ENCODE results near the gene CASQ1.

CASQ1 gene

DNA sequence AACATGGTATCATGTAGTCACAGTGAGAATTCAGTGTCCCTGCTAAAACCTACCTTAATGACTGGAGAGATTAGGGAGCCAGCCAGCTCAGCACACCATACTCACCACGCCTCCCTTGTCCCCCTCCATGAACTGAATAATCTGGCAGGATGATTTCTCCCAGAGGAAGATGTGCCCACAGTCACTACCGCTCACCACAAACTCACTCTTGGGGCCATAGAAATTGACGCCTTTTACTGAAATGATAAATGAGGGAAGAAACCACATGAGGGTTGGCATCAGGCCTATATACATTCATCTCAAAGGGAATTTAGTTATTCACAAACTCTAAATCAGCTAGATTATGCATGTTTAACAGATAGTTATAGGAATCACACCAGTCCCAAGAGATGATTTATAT is 32.2 kb downstream of the CASQ1 start:
- no peak overlapping the region for H3K4me3 ChIP-seq (ENCODE audit: low read depth, low read length)
- TF ChIP-seq, protein P1, sequence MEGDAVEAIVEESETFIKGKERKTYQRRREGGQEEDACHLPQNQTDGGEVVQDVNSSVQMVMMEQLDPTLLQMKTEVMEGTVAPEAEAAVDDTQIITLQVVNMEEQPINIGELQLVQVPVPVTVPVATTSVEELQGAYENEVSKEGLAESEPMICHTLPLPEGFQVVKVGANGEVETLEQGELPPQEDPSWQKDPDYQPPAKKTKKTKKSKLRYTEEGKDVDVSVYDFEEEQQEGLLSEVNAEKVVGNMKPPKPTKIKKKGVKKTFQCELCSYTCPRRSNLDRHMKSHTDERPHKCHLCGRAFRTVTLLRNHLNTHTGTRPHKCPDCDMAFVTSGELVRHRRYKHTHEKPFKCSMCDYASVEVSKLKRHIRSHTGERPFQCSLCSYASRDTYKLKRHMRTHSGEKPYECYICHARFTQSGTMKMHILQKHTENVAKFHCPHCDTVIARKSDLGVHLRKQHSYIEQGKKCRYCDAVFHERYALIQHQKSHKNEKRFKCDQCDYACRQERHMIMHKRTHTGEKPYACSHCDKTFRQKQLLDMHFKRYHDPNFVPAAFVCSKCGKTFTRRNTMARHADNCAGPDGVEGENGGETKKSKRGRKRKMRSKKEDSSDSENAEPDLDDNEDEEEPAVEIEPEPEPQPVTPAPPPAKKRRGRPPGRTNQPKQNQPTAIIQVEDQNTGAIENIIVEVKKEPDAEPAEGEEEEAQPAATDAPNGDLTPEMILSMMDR (IDR thresholded peaks at IDR 0.05; ENCODE audit: borderline replicate concordance, insufficient read depth, low read depth, low read length) = no peak

DNA sequence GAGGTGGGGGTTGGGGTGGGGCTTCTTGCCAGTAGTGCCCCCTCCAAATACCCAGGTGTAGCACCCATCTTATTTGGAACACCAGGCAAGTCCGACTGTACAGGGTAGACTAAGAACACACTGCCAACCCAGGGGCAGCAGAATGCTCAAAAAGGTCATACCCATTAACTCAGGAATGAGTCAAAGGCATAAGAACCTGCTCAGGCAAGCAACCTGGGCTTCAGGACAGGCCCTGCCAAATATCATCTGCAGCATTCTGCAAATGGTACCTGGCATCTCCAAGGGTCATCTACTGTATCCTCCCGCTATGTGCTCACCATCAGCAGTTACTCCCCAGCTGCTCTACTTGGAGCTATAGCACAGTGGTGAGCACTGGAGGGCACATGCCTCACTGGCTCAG is 34.2 kb downstream of the CASQ1 start:
- TF ChIP-seq, protein P1 (IDR thresholded peaks at IDR 0.05; ENCODE audit: borderline replicate concordance, insufficient read depth, low read depth, low read length) = no peak
- H3K4me3 ChIP-seq (ENCODE audit: low read depth, low read length) = no peak overlapping the region

DNA sequence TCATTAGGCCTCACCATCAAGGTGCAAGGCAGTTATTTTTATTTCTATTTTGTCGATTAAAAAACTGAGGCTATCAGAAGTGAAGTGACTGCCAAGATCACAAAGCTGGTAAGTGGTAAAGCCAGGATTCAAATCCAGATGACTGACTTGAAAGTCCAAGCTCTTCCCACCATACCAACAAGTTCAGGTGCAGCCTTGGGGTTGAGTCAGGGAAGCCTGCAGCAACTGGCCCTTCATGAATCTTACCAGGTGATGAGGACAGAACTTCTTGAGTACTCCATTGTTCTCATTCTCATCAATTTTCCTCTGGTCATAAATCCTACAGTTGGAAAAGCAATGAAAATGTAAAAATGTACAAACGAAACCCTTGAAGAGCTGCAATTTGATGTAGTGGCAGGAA is 35.0 kb downstream of the CASQ1 start:
- H3K4me3 ChIP-seq (ENCODE audit: low read depth, low read length) = no peak overlapping the region
- TF ChIP-seq, protein P1 (IDR thresholded peaks at IDR 0.05; ENCODE audit: borderline replicate concordance, insufficient read depth, low read depth, low read length) = no peak

DNA sequence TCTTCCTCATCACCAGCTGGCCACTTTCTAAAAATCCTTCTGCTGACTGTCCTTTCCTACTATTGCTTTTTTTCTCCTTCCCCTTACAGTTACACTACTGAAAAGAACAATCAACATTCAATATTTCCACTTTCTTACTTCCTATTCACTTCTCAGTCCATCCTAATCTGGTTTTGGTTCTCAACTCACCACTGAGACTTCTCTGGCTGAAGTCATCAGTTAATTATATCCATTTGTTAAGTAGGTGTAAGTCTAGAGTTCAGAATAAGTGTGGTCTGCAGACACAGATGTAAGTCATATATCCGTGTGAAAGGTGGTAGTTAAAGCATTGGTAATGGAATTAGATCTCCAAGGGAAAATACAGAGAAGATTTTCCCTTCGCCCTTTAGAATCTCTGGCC is 36.2 kb downstream of the CASQ1 start:
- TF ChIP-seq, protein P1 (IDR thresholded peaks at IDR 0.05; ENCODE audit: borderline replicate concordance, insufficient read depth, low read depth, low read length) = no peak
- H3K4me3 ChIP-seq (ENCODE audit: low read depth, low read length) = no peak overlapping the region

DNA sequence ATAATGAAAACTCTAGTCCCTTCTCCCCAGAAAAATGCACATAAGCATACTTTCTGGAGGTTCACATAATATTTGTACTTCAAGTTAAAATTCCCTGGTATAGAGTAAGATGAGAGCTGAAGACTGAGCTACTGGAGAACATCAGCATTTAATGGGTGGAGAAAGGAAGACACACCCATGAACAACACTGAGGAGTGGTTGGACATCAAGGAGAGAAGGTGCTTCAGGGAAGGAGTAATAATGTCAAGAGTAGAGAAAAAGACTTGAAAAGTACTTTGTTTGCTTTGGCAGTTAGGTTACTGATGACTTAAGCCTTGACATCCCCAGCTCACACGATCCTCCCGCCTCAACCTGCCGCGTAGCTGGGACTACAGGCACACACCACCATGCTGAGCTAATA is 36.7 kb downstream of the CASQ1 start:
- TF ChIP-seq, protein P1 (IDR thresholded peaks at IDR 0.05; ENCODE audit: borderline replicate concordance, insufficient read depth, low read depth, low read length) = no peak

DNA sequence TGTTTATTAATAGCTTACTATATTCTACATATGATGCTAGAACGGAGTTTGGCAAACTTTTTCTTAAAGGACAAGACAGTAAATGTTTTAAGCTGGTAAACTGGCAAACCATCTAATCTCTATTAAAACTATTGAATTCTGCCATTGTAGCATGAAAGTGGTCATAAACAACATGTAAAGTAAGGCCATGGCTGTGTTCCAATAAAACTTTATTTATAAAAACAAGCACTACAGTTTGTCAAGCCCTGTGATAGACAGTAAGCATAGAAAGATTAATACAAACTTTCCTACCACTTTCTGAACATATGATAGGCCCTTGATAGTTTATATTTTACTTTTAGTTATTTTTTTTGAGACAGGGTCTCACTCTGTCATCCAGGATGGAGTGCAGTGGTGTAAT is 37.2 kb downstream of the CASQ1 start:
- TF ChIP-seq, protein P1 (IDR thresholded peaks at IDR 0.05; ENCODE audit: borderline replicate concordance, insufficient read depth, low read depth, low read length) = no peak
- no peak overlapping the region for H3K4me3 ChIP-seq (ENCODE audit: low read depth, low read length)

More for the DNA sequence above, 36.7 kb downstream of the CASQ1 start:
- no peak overlapping the region for H3K4me3 ChIP-seq (ENCODE audit: low read depth, low read length)

DNA sequence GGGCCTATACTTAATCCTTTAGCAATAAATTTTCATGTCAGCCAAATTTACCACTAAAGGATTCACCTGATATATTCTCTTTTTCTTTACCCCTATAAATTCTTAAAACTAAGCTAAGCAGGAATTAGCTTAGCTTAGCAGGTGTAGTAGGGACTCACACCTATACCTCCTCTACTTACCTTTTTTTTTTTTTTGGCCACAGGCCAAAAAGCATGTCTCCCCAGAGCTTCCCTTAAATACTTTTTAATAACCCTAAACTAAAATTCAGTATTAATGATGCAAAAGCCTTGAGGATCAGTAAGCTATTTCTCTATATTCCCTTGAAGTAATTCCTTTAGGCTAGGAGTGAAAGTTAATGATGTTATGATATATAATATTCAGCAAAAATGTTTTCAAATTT is 38.1 kb downstream of the CASQ1 start:
- no peak overlapping the region for H3K4me3 ChIP-seq (ENCODE audit: low read depth, low read length)
- TF ChIP-seq, protein P1 (IDR thresholded peaks at IDR 0.05; ENCODE audit: borderline replicate concordance, insufficient read depth, low read depth, low read length) = no peak
